WTC11 (cell line): Measurements from ENCODE around the gene GRM5.

ENCODE experiments used
- CREM ChIP-seq: sonication (generic); formaldehyde crosslinking; IDR thresholded peaks from 2 replicates; pipeline ENCODE4 v1.8.1; 2022; ENCODE audit warnings: mild to moderate bottlenecking, missing genetic modification reagents, moderate library complexity
- CTCF ChIP-seq: fragments of 200-600 bp; IDR thresholded peaks from 2 replicates; pipeline ENCODE4 v1.8.0; 2022; ENCODE audit warnings: antibody characterized with exemption
- NR3C1 ChIP-seq: sonication (generic); formaldehyde crosslinking; conservative IDR thresholded peaks from 2 replicates; pipeline ENCODE4 v1.8.1; 2023; ENCODE audit warnings: low read depth, mild to moderate bottlenecking, missing genetic modification reagents
- SP1 ChIP-seq: sonication (generic); formaldehyde crosslinking; conservative IDR thresholded peaks from 2 replicates; pipeline ENCODE4 v1.8.1; 2022; ENCODE audit warnings: missing genetic modification reagents
- TCF7 ChIP-seq: sonication (generic); formaldehyde crosslinking; IDR thresholded peaks from 2 replicates; pipeline ENCODE4 v1.8.0; 2022; ENCODE audit warnings: mild to moderate bottlenecking, low read depth, missing genetic modification reagents, moderate library complexity
- ZNF121 ChIP-seq: sonication (generic); formaldehyde crosslinking; IDR thresholded peaks from 2 replicates; pipeline ENCODE4 v1.8.0; 2023; ENCODE audit warnings: missing genetic modification reagents

GRCh38 chr11:88489030-88489429 lies 576.8 kb downstream of the GRM5 start:
- TF ChIP-seq SP1 (CRISPR knock-in tag) (no peak), CTCF (no peak), NR3C1 (CRISPR knock-in tag) (no peak), CREM (CRISPR knock-in tag) (no peak), TCF7 (CRISPR knock-in tag) (no peak), ZNF121 (no peak)
